PC-3 (cell line): ENCODE results near the gene GRB10. TPM values are rescaled to one million over a fixed set of nuclear protein-coding genes. Genes with fewer than 3 reads are reported as not detected.

Experiments
- ATAC-seq: fragments of 200-7000 bp; cut with Tn5 transposase; 2 replicates; pipeline ENCODE4 v1.9.1; 2020; ENCODE audit warnings: mild to moderate bottlenecking, moderate library complexity
- BruUV-seq: library from RNA; stranded (reverse); fragments of 400-500 nt; replicated peaks from 2 replicates; lab custom pipeline; 2021; lab: Mats Ljungman, UMichigan
- CTCF ChIA-PET: fragments of 300-600 bp; sonication (Branson Sonifier 250); formaldehyde crosslinking; loops from one replicate; lab custom pipeline; 2022; ENCODE audit warnings: antibody characterized with exemption; lab: Charles Lee
- POLR2A ChIA-PET: fragments of 300-600 bp; sonication (Branson Sonifier 250); formaldehyde crosslinking; loops from one replicate; lab custom pipeline; 2022; ENCODE audit warnings: antibody characterized with exemption; ENCODE audit not compliant: unreplicated experiment; lab: Charles Lee
- DNase-seq: peaks from one replicate; pipeline ENCODE4 v3.0.0-alpha.2; 2015
- H2AFZ ChIP-seq: fragments of 300-600 bp; sonication (generic); 2 replicates; pipeline ENCODE4 v1.6.0; 2016; ENCODE audit warnings: antibody characterized with exemption, low read length
- H3F3A ChIP-seq: fragments of 300-600 bp; sonication (generic); one replicate; pipeline ENCODE4 v1.6.0; 2017; ENCODE audit warnings: antibody characterized with exemption, low read length, control low read depth, mild to moderate bottlenecking; ENCODE audit not compliant: unreplicated experiment
- H3K27ac ChIP-seq: fragments of 300-600 bp; sonication (generic); 2 replicates; pipeline ENCODE4 v1.5.1; 2016; ENCODE audit warnings: mild to moderate bottlenecking, low read length
- H3K27me3 ChIP-seq: fragments of 300-600 bp; sonication (generic); 2 replicates; pipeline ENCODE4 v1.6.1; 2016; ENCODE audit warnings: low read length, mixed read lengths
- H3K36me3 ChIP-seq: fragments of 300-600 bp; sonication (generic); 2 replicates; pipeline ENCODE4 v1.6.1; 2016; ENCODE audit warnings: low read depth, mixed run types, low read length, mixed read lengths
- H3K4me1 ChIP-seq: fragments of 300-600 bp; sonication (generic); 2 replicates; pipeline ENCODE4 v1.5.1; 2016; ENCODE audit warnings: low read length; ENCODE audit not compliant: insufficient read depth
- H3K4me2 ChIP-seq: fragments of 300-600 bp; sonication (generic); 2 replicates; pipeline ENCODE4 v1.6.0; 2016; ENCODE audit warnings: low read length
- H3K4me3 ChIP-seq: fragments of 300-600 bp; sonication (generic); 2 replicates; pipeline ENCODE4 v1.5.1; 2016; ENCODE audit warnings: mild to moderate bottlenecking, low read length, mixed read lengths
- H3K79me2 ChIP-seq: fragments of 300-600 bp; sonication (generic); 2 replicates; pipeline ENCODE4 v1.6.1; 2017; ENCODE audit warnings: low read length, mixed read lengths
- H3K9ac ChIP-seq: fragments of 300-600 bp; sonication (generic); 2 replicates; pipeline ENCODE4 v1.6.0; 2016; ENCODE audit warnings: mild to moderate bottlenecking, low read length
- H3K9me2 ChIP-seq: fragments of 300-600 bp; sonication (generic); replicated peaks from 2 replicates; pipeline ENCODE4 v1.6.1; 2016; ENCODE audit warnings: mixed run types, low read length, mixed read lengths
- H3K9me3 ChIP-seq: fragments of 300-600 bp; sonication (generic); 2 replicates; pipeline ENCODE4 v1.6.1; 2016; ENCODE audit warnings: low read length, mixed read lengths
- H4K20me1 ChIP-seq: fragments of 300-600 bp; sonication (generic); 2 replicates; pipeline ENCODE4 v1.6.1; 2016; ENCODE audit warnings: low read length, mixed read lengths
- CTCF ChIP-seq: fragments of 300-600 bp; sonication (generic); conservative IDR thresholded peaks from 2 replicates; pipeline ENCODE4 v1.5.1; 2017; ENCODE audit warnings: antibody characterized with exemption, low read depth, mild to moderate bottlenecking, low read length
- EZH2 ChIP-seq: fragments of 300-600 bp; sonication (generic); IDR thresholded peaks from one replicate; pipeline ENCODE4 v1.6.1; 2017; ENCODE audit warnings: antibody characterized with exemption, mild to moderate bottlenecking, low read length; ENCODE audit not compliant: unreplicated experiment
- EZH2phosphoT487 ChIP-seq: fragments of 300-600 bp; sonication (generic); IDR thresholded peaks from 2 replicates; pipeline ENCODE4 v1.6.1; 2018; ENCODE audit warnings: mild to moderate bottlenecking, antibody characterized with exemption, low read length, borderline replicate concordance
- intact Hi-C: fragments of 100-400 bp; cut with micrococcal nuclease; formaldehyde crosslinking; loops from 2 replicates; pipeline ENCODE4 v1.9.0; 2023
- total RNA-seq: library from RNA; depleted of rRNA; stranded (reverse); fragments of >200 nt; gene quantifications from 2 replicates; pipeline ENCODE4 v1.2.3, GENCODE V29; 2014

GRB10 gene
- total RNA-seq, 1 experiment from 2014 or later = 61.3 TPM

DNA sequence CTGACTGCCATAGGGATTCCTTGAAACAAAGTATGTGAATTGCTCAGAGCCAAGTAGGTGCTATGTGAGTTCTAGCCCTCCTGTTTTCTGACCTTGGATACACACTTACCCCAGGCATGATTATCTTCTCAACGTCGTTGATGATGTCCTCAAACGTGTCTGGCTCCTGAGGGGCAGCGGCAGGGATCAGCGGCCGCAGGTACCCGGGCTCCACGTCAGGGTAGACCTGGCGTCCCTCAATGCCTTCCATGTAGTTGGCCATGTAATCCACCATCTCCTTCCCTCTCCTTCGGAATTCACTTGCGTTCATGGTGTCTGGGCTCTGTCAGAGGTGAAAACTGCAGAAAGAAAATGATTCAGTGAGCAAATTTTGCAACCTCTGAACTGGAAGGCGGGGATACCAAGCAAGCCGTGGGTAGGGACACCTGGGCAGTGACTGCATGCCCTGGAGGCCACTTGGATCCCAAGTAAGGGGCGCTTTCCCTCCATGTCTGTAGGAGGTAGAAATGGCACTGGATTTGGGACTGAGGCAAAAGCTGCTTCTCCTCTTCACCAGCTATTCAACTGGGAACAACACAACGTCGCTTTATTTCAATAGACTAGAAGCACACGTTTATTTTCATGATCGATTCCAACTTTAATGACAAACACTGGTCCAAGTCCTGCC is 238.8 kb downstream of the GRB10 start:
- ChIA-PET POLR2A (no interaction called here), CTCF (no interaction called here)
- TF ChIP-seq CTCF (no peak), EZH2phosphoT487 (no peak), EZH2 (no peak)
- no peaks in the 10 kb centered on the region for H4K20me1 ChIP-seq
- intact Hi-C loops = no loop called here
- no peak overlapping the region for H3K4me2 ChIP-seq
- ATAC-seq = no peak
- no peaks in the 10 kb centered on the region for H3K4me1 ChIP-seq
- peaks cover 13% of the 10 kb centered on the region for H3K27me3 ChIP-seq
- no peak overlapping the region for H3K4me3 ChIP-seq
- no TSS peak for BruUV-seq
- no peaks in the 10 kb centered on the region for H3K79me2 ChIP-seq
- no peak overlapping the region for H3K27ac ChIP-seq
- H3K9me3 ChIP-seq = no peaks in the 10 kb centered on the region
- H3K36me3 ChIP-seq = no peaks in the 10 kb centered on the region
- no peak overlapping the region for H3K9ac ChIP-seq
- no peak overlapping the region for H2AFZ ChIP-seq
- no peaks in the 10 kb centered on the region for H3K9me2 ChIP-seq
- no peak for DNase-seq
- H3F3A ChIP-seq = no peaks in the 10 kb centered on the region

DNA sequence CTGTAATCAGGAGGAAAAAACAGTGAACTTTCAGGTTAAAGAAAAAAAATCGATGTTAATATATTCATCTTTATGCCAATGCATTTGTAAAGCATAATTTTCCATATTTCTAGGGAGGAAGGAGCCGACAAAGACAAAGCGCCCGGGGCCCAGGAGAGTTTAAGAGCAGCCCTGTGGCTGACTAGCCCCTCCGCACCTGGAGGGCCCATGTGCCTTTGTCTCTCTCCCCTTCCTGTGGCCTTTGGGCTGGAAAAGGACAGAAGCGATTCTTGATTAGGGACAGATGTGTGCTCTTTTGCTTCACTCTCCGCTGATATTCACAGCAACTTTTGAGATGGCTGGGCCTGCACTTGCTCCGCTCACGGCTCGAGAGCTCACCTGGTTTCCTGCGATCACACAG is 240.6 kb downstream of the GRB10 start:
- TF ChIP-seq CTCF (no peak), EZH2 (no peak), EZH2phosphoT487 (no peak)
- no peak overlapping the region for H2AFZ ChIP-seq
- no peaks in the 10 kb centered on the region for H3K4me1 ChIP-seq
- intact Hi-C loops = no loop called here
- no peaks in the 10 kb centered on the region for H3K9me2 ChIP-seq
- 0 out of 2 replicates have a peak, but pooled peaks cover 2% of the 10 kb centered on the region for H3K27me3 ChIP-seq
- H3K9me3 ChIP-seq = no peaks in the 10 kb centered on the region
- no peaks in the 10 kb centered on the region for H3F3A ChIP-seq
- H3K9ac ChIP-seq = no peak overlapping the region
- CTCF ChIA-PET = no interaction called here
- no peak for DNase-seq
- ATAC-seq = no peak
- H3K36me3 ChIP-seq = no peaks in the 10 kb centered on the region
- no TSS peak for BruUV-seq
- H3K4me2 ChIP-seq = no peak overlapping the region
- no peak overlapping the region for H3K27ac ChIP-seq
- POLR2A ChIA-PET = no interaction called here
- H3K79me2 ChIP-seq = no peaks in the 10 kb centered on the region
- H3K4me3 ChIP-seq = no peak overlapping the region
- no peaks in the 10 kb centered on the region for H4K20me1 ChIP-seq

DNA sequence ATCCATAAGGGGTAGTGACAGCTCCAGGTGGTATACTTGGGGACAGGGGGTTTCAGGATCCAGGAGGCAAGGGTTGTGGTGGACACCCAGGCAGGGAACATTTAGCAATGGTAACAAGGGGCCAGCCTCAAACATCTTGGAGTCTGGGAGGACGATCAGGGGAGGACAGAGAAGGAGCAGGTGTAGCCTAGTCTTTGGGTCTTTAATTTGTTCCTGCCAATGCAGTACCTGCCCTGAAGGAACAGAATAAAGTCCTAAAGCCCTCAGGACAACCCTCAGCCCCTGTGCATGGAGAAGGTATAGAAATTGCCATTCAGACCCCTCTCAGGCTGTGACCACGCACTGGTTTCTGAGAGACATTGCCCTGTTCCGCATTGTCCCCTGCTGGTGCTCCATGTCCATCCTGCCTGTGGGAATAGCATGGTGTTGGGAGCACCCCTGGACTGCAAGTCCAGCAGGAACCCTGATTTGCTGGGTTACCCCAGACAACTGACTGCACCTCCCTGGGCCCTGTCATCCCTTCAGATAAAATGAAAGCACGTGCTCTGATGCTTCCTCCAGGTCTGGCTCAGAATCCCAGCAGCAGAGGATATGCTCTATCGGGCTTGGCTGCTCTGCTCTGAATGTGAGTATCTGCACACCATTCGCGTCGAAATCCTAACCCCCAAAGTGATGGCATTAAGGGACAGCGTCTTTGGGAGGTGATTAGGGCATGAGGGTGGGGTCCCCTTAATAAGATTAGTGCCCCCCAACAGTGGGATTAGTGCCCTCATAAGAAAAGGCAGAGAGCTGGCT is 241.7 kb downstream of the GRB10 start:
- Histone ChIP-seq H3K4me2 (no peak overlapping the region), H3K27ac (no peak overlapping the region), H3K27me3 (0 out of 2 replicates have a peak, but pooled peaks cover 2% of the 10 kb centered on the region), H3K36me3 (no peaks in the 10 kb centered on the region), H4K20me1 (no peaks in the 10 kb centered on the region), H3K9me3 (no peaks in the 10 kb centered on the region), H3K4me3 (no peak overlapping the region), H2AFZ (no peak overlapping the region), H3K4me1 (no peaks in the 10 kb centered on the region), H3K9ac (no peak overlapping the region), H3F3A (no peaks in the 10 kb centered on the region), H3K79me2 (no peaks in the 10 kb centered on the region), H3K9me2 (no peaks in the 10 kb centered on the region)
- no peak for TF ChIP-seq EZH2
- no peak for TF ChIP-seq EZH2phosphoT487
- no peak for TF ChIP-seq CTCF
- ChIA-PET CTCF (no interaction called here), POLR2A (no interaction called here)
- BruUV-seq = no TSS peak
- ATAC-seq = no peak
- intact Hi-C loops = no loop called here
- DNase-seq = no peak
